ENCODE results near the gene OR9Q1. TPM values are rescaled to one million over a fixed set of nuclear protein-coding genes. Genes with fewer than 3 reads are reported as not detected.

Gene OR9Q1
- total RNA-seq, 4 donors from 2014 or later = not detected

DNA sequence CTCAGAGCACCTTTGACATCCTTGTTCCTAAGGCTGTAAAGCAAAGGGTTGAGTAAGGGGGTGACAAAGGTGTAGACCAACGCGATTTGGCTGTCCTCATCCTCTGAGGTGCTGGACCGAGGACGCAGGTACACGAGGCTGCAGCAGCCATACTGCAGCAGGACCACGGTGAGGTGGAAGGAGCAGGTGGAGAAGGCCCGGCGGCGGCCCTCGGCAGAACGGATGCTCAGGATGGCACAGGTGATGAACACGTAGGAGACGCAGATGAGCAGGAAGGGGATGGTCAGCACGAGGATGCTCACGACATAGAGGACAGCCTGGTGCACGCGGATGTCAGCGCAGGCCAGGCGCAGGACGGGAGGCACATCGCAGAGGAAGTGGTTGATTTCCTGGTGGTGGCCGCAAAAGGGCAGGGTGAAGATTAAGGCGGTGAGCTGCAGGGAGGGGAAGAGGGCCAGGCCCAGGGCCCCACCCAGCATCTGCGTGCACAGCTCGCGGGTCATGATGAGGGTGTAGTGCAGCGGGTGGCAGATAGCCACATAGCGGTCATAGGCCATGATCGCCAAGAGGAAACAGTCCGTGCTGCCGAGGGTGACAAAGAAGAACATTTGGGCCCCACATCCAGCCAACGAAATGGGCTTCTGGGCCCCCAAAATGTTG, 204.4 kb downstream of the OR9Q1 start:
- ATAC-seq = no peak
- H3K36me3 ChIP-seq = no peaks in the 10 kb centered on the region
- no peaks in the 10 kb centered on the region for H3K4me1 ChIP-seq
- no peak overlapping the region for H3K27ac ChIP-seq
- H3K4me3 ChIP-seq = no peak overlapping the region
- H3K9me3 ChIP-seq = no peaks in the 10 kb centered on the region
- 40 to 89% methylated on average over 1 to 26 of the region's 32 CpGs for WGBS, 2 donors (ENCODE audit: low coverage in 1 of 2)
- TF ChIP-seq EP300 (IDR thresholded peaks at IDR 0.05) = no peak
- TF ChIP-seq POLR2A (IDR thresholded peaks at IDR 0.05) = no peak
- TF ChIP-seq POLR2AphosphoS5 (IDR thresholded peaks at IDR 0.05) = no peak
- TF ChIP-seq, protein P1, sequence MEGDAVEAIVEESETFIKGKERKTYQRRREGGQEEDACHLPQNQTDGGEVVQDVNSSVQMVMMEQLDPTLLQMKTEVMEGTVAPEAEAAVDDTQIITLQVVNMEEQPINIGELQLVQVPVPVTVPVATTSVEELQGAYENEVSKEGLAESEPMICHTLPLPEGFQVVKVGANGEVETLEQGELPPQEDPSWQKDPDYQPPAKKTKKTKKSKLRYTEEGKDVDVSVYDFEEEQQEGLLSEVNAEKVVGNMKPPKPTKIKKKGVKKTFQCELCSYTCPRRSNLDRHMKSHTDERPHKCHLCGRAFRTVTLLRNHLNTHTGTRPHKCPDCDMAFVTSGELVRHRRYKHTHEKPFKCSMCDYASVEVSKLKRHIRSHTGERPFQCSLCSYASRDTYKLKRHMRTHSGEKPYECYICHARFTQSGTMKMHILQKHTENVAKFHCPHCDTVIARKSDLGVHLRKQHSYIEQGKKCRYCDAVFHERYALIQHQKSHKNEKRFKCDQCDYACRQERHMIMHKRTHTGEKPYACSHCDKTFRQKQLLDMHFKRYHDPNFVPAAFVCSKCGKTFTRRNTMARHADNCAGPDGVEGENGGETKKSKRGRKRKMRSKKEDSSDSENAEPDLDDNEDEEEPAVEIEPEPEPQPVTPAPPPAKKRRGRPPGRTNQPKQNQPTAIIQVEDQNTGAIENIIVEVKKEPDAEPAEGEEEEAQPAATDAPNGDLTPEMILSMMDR (IDR thresholded peaks at IDR 0.05) = no peak
- H3K27me3 ChIP-seq = no peaks in the 10 kb centered on the region

Small RNA genes within 50 kb of the gene (small RNA-seq; reads per million reads assigned to genes)
- gene RNU6-899P = 0 reads per million in 4 donors

Other genes starting within 250 kb of the OR9Q1 start
- not detected for gene OR6Q1, start 7.1 kb downstream of the OR9Q1 start, total RNA-seq
- gene OR9I1, start 101.6 kb downstream of the OR9Q1 start, total RNA-seq = not detected
- not detected for gene OR9Q2, start 165.2 kb downstream of the OR9Q1 start, total RNA-seq
- not detected for gene OR1S2, start 180.3 kb downstream of the OR9Q1 start, total RNA-seq
- not detected for gene OR1S1, start 188.8 kb downstream of the OR9Q1 start, total RNA-seq
- gene OR10Q1, start 205.0 kb downstream of the OR9Q1 start, total RNA-seq = not detected
- not detected for gene OR10W1, start 244.4 kb downstream of the OR9Q1 start, total RNA-seq